Measurements from ENCODE around the gene BPTF. TPM values are rescaled to one million over a fixed set of nuclear protein-coding genes. Genes with fewer than 3 reads are reported as not detected.
A peak's percentile ranks its signal among the peaks of the same experiment; 100 is the strongest.

The BPTF gene
- polyA plus RNA-seq, 1 of the 3 experiments (the other 2 are of a cell fraction) = 61.4 TPM

DNA sequence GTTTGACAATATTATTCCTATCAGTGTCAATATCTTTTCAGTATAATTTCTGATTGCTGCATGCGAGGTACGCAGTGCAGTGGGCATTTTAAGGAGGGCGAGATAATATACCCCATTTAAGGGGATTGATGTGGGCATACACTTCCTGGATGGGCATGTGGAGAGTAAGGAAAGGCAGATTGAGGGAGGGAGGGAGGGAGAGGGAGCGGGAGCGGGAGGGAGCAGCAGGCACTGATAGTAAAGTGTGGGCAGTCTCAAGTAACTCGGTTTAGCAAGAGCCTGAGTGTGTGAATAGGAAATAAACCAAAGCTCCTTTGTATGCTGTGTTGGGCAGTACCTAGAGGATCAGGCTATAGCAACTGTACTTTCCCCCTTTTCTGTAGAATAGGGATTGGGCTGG is 5.1 kb downstream of the BPTF start:
- H4K20me1 ChIP-seq (ENCODE audit: insufficient read depth) = peaks cover 80% of the 10 kb centered on the region
- no peak overlapping the region for H3K4me3 ChIP-seq (ENCODE audit: low read depth in 2 of 2, low read length in 1 of 2)
- no peaks in the 10 kb centered on the region for H3K27me3 ChIP-seq (ENCODE audit: insufficient read depth)
- ChIA-PET CTCF (interaction anchor here (0.9 to 1.6 kb wide), 2 partner anchors 112 to 113 kb away, joined by 3 to 5 read pairs; partner anchors contain the start of gene NOL11), POLR2A (interaction anchor here (0.7 kb wide), 1 partner anchor 10 kb away, joined by 6 read pairs; no protein-coding TSS in a partner anchor)
- WGBS (ENCODE audit: low lambda C conversion rate) = 74% methylated on average over 6 of the region's 6 CpGs
- DNase-seq = peak; percentile 43
- H3K9ac ChIP-seq = no peak overlapping the region
- no peak for TF ChIP-seq SMC3 (IDR thresholded peaks at IDR 0.05; ENCODE audit: low read depth, low read length)
- TF ChIP-seq SIN3A (IDR thresholded peaks at IDR 0.05; ENCODE audit: borderline replicate concordance, low read depth, low read length) = no peak
- peaks cover 96% of the 10 kb centered on the region for H3K79me2 ChIP-seq (ENCODE audit: insufficient read depth)
- H3K4me2 ChIP-seq = peak overlapping the region; percentile 1; the same call in 1 of the 2 replicates
- H2AFZ ChIP-seq (ENCODE audit: low read depth) = no peak overlapping the region
- peaks cover 16 to 37% of the 10 kb centered on the region in 2 experiments; a peak in 3 of 4 replicates for H3K4me1 ChIP-seq (ENCODE audit: control insufficient read depth in 1 of 2, insufficient read depth in 2 of 2, low read depth in 1 of 2, low read length in 1 of 2)
- peak overlapping the region in 1 of 2 experiments; percentile 31; a peak in 1 of 4 replicates for H3K27ac ChIP-seq (ENCODE audit: low read depth in 2 of 2, low read length in 1 of 2)
- no peaks in the 10 kb centered on the region for H3K9me2 ChIP-seq
- peaks cover 5 to 13% of the 10 kb centered on the region in 2 experiments for H3K36me3 ChIP-seq (replicated peaks in 1 of 2; ENCODE audit: control insufficient read depth in 1 of 2, insufficient read depth in 2 of 2, low read length in 1 of 2)
- no peaks in the 10 kb centered on the region for H3K9me3 ChIP-seq
- H3F3A ChIP-seq (replicated peaks; ENCODE audit: insufficient read depth) = peaks cover 5% of the 10 kb centered on the region

DNA sequence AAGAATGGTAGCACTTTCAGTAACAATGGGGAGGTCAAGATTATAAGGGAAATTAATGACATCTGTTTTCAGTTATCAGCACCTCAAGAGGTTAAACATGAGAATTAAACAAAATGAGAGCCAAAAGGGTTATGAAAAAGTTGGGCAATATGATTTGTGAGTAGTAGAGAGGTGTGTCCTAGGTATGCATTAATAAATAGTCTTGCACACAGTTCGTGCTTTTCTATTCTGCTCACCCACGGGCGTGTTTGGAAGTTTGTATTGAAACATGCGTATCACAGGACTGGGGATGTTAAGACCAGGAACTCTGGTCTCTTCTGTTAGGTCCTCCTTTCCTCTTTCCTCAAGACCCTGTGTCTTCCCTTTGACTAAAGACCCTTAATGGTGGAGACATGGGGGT is 6.0 kb downstream of the BPTF start:
- CTCF ChIA-PET = interaction anchor here (0.9 kb wide), 1 partner anchor 111 kb away, joined by 3 read pairs; no protein-coding TSS in a partner anchor
- 0 out of 2 replicates have a peak overlapping the region, but pooled peaks have one; percentile 1 for H3K4me2 ChIP-seq

DNA sequence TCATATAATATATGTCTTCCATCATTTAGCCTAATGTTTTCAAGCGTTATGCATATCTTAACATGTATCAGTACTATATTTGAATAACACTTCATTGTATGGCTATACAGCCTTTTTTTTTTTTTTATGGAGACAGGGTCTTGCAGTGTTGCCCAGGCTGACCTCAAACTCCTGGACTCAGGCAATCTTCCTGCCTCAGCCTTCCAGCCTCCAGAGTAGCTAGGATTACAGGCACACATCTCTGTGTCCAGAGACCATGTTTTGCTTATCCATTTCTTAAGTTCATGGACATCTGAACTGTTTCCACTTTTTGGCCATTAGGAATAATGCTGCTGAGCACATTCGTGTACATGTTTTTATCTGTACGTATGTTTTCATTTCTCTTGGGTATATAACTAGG is 7.8 kb downstream of the BPTF start:
- Histone ChIP-seq H3K27me3 (ENCODE audit: insufficient read depth) (no peaks in the 10 kb centered on the region), H3K4me2 (no peak overlapping the region), H3K79me2 (ENCODE audit: insufficient read depth) (peaks cover 100% of the 10 kb centered on the region), H3K9me3 (no peaks in the 10 kb centered on the region), H3K4me1 (ENCODE audit: control insufficient read depth in 1 of 2, insufficient read depth in 2 of 2, low read depth in 1 of 2, low read length in 1 of 2) (peaks cover 23 to 27% of the 10 kb centered on the region in 2 experiments; a peak in 3 of 4 replicates), H3K27ac (ENCODE audit: low read depth in 2 of 2, low read length in 1 of 2) (no peak overlapping the region), H3K9me2 (no peaks in the 10 kb centered on the region), H3K36me3 (replicated peaks in 1 of 2; ENCODE audit: control insufficient read depth in 1 of 2, insufficient read depth in 2 of 2, low read length in 1 of 2) (peaks cover 5% of the 10 kb centered on the region in 2 experiments), H4K20me1 (ENCODE audit: insufficient read depth) (peaks cover 94% of the 10 kb centered on the region), H3F3A (replicated peaks; ENCODE audit: insufficient read depth) (peaks cover 31% of the 10 kb centered on the region), H3K4me3 (ENCODE audit: low read depth in 2 of 2, low read length in 1 of 2) (no peak overlapping the region), H2AFZ (ENCODE audit: low read depth) (no peak overlapping the region), H3K9ac (no peak overlapping the region)
- TF ChIP-seq YY1 (IDR thresholded peaks at IDR 0.05; ENCODE audit: low read depth) (no peak), NRF1 (IDR thresholded peaks at IDR 0.05; ENCODE audit: low read depth, low read length) (no peak), SIN3A (IDR thresholded peaks at IDR 0.05; ENCODE audit: borderline replicate concordance, low read depth, low read length) (no peak)
- POLR2A ChIA-PET = no interaction called here
- CTCF ChIA-PET = no interaction called here
- 98% methylated on average over 3 of the region's 3 CpGs for WGBS (ENCODE audit: low lambda C conversion rate)
- DNase-seq = no peak

More for the DNA sequence above, 6.0 kb downstream of the BPTF start:
- H3K9ac ChIP-seq = no peak overlapping the region
- peaks cover 21 to 37% of the 10 kb centered on the region in 2 experiments; a peak in 3 of 4 replicates for H3K4me1 ChIP-seq (ENCODE audit: control insufficient read depth in 1 of 2, insufficient read depth in 2 of 2, low read depth in 1 of 2, low read length in 1 of 2)
- POLR2A ChIA-PET = no interaction called here
- peaks cover 87% of the 10 kb centered on the region for H4K20me1 ChIP-seq (ENCODE audit: insufficient read depth)
- peaks cover 12% of the 10 kb centered on the region for H3F3A ChIP-seq (replicated peaks; ENCODE audit: insufficient read depth)
- H3K9me3 ChIP-seq = no peaks in the 10 kb centered on the region
- 97% methylated on average over 4 of the region's 4 CpGs for WGBS (ENCODE audit: low lambda C conversion rate)
- H3K36me3 ChIP-seq (replicated peaks in 1 of 2; ENCODE audit: control insufficient read depth in 1 of 2, insufficient read depth in 2 of 2, low read length in 1 of 2) = peaks cover 5 to 13% of the 10 kb centered on the region in 2 experiments
- H3K9me2 ChIP-seq = no peaks in the 10 kb centered on the region
- H3K27me3 ChIP-seq (ENCODE audit: insufficient read depth) = no peaks in the 10 kb centered on the region
- H3K4me3 ChIP-seq (ENCODE audit: low read depth in 2 of 2, low read length in 1 of 2) = no peak overlapping the region
- no peak overlapping the region for H2AFZ ChIP-seq (ENCODE audit: low read depth)
- no peak for TF ChIP-seq SIN3A (IDR thresholded peaks at IDR 0.05; ENCODE audit: borderline replicate concordance, low read depth, low read length)
- peak; percentile 60; the same call in 1 of the 2 replicates for TF ChIP-seq TCF12 (IDR thresholded peaks at IDR 0.05)
- TF ChIP-seq NFIC (IDR thresholded peaks at IDR 0.05; ENCODE audit: borderline replicate concordance) = no peak
- peaks cover 100% of the 10 kb centered on the region for H3K79me2 ChIP-seq (ENCODE audit: insufficient read depth)
- no peak for DNase-seq
- H3K27ac ChIP-seq (ENCODE audit: low read depth in 2 of 2, low read length in 1 of 2) = no peak overlapping the region; a peak in 1 of 4 replicates

Measured in SK-N-SH (cell line).